Tibial nerve (tissue), 3 donors: Measurements from ENCODE around the gene TEX28.
"Not testable (repeated sequence)": the region's sequence is repeated elsewhere in the genome, so short reads cannot be mapped to it uniquely, and the experiment has no call there.

ENCODE experiments used
- CTCF ChIP-seq, 5 experiments: fragments of 200-600 bp in 3 of 5; fragments of 450-650 bp in 2 of 5; sonication (generic) in 3 of 5; IDR thresholded peaks; one replicate each; pipeline ENCODE4 v1.5.1; 2016 to 2019; ENCODE audit warnings: antibody characterized with exemption in 5 of 5, mild to moderate bottlenecking in 3 of 5, moderate library complexity in 2 of 5
- POLR2A ChIP-seq, 2 donors: fragments of 450-650 bp; IDR thresholded peaks; one replicate each; pipeline ENCODE4 v1.6.1; 2017; ENCODE audit warnings: antibody characterized with exemption in 2 of 2, mild to moderate bottlenecking in 2 of 2, moderate library complexity in 2 of 2

GRCh38 chrX:154247377-154248045 is 47.4 kb downstream of the TEX28 start:
- TF ChIP-seq POLR2A, CTCF (IDR thresholded peaks at IDR 0.05): not testable (repeated sequence)
